Erythroblast (primary cell): ENCODE data around the gene RNF217.

Experiments
- GATA1 ChIP-seq: IDR thresholded peaks from 2 replicates; pipeline ENCODE4 v1.6.1; 2011; ENCODE audit warnings: low read depth, mild to moderate bottlenecking, control low read depth, low read length, moderate library complexity
- POLR2A ChIP-seq: IDR thresholded peaks from 2 replicates; pipeline ENCODE4 v1.6.1; 2011; ENCODE audit warnings: mild to moderate bottlenecking, low read length

- TF ChIP-seq POLR2A (no peak), GATA1 (no peak)
Observed at GRCh38 chr6:125129354-125129753, 167.1 kb downstream of the RNF217 start.
